Sigmoid colon (tissue), 3 donors: ENCODE data around the gene RPF1.

Experiments
- CTCF ChIP-seq, 4 experiments: fragments of 450-650 bp in 3 of 4; fragments of 200-600 bp in 1 of 4; IDR thresholded peaks; one replicate each; pipeline ENCODE4 v1.5.1; 2016 to 2019; ENCODE audit warnings: antibody characterized with exemption in 4 of 4, mild to moderate bottlenecking in 3 of 4, moderate library complexity in 2 of 4
- POLR2A ChIP-seq, 2 donors: fragments of 450-650 bp; IDR thresholded peaks; one replicate each; pipeline ENCODE4 v1.6.1; 2016; ENCODE audit warnings: antibody characterized with exemption in 2 of 2, mild to moderate bottlenecking in 2 of 2, moderate library complexity in 2 of 2

- TF ChIP-seq CTCF (IDR thresholded peaks at IDR 0.05) (no peak), POLR2A (IDR thresholded peaks at IDR 0.05) (no peak)
Measured at GRCh38 chr1:84480650-84481049, 1.6 kb downstream of the RPF1 start.
